Muscle layer of duodenum (tissue), 2 donors: Measurements from ENCODE around the gene RHOH.

Source experiments
- H3K27ac ChIP-seq: one replicate; pipeline ENCODE4 v1.7.0; 2013; ENCODE audit warnings: mild to moderate bottlenecking, low read length
- H3K27me3 ChIP-seq: one replicate; pipeline ENCODE4 v1.7.0; 2013; ENCODE audit warnings: low read depth, mild to moderate bottlenecking, control low read depth, low read length
- H3K36me3 ChIP-seq, 2 donors: one replicate each; pipeline ENCODE4 v1.7.0; 2013; ENCODE audit warnings: low read length in 2 of 2, control low read depth in 1 of 2, mild to moderate bottlenecking in 1 of 2; ENCODE audit not compliant: insufficient read depth in 2 of 2, control insufficient read depth in 1 of 2
- H3K4me1 ChIP-seq, 2 donors: one replicate each; pipeline ENCODE4 v1.7.0; 2013; ENCODE audit warnings: low read length in 2 of 2, mild to moderate bottlenecking in 2 of 2, control low read depth in 1 of 2, moderate library complexity in 1 of 2; ENCODE audit not compliant: insufficient read depth in 2 of 2, control insufficient read depth in 1 of 2
- H3K4me3 ChIP-seq, 2 donors: one replicate each; pipeline ENCODE4 v1.7.0; 2013; ENCODE audit warnings: low read length in 2 of 2, low read depth in 1 of 2, mild to moderate bottlenecking in 1 of 2
- H3K9me3 ChIP-seq, 2 donors: one replicate each; pipeline ENCODE4 v1.7.0; 2013; ENCODE audit warnings: low read length in 2 of 2, control low read depth in 1 of 2, mild to moderate bottlenecking in 1 of 2; ENCODE audit not compliant: control insufficient read depth in 1 of 2
- donor health status: healthy.

Gene RHOH

DNA sequence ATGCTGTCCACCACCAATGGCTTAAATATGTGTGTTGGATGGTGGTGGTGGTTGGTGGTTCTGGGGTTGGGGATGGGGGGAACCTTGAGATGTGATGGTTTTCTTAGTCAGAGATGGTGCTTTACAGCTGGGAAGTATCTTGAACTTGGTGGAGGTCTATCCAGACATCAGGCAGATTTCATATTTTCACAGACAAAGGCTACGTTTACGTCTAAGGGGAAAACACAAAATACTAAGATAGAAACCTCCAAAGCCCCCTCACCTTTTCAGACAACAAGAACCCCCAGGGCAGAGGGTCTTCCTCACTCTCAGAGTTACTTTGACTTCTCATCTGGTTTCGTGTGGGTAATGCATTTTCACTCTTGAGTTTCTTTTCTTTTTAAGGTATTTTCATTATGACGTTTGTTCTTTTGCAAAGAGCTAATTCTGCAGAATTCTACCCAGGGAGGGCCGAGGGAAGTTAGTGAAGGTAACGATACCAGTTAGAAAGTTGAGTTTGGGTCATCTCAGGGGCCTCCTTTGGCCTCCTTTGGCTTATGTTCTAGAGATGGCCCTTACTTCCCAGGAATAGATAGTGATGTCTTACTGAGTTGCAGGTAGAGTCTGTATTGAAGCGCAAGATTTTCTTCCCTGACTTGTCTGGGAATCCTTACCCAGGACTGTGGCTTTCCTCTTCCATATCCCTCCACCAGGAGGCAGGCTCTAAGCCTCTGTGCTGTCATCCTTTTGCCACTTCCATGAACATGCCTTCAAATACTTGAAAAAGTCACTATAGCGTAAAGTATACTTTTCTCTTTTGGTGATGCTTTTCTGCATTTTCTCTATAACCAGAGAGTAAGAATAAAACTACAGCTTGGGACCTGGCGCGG is 31.9 kb downstream of the RHOH start:
- no peaks in the 10 kb centered on the region for H3K27me3 ChIP-seq
- H3K9me3 ChIP-seq: no peaks in the 10 kb centered on the region
- H3K36me3 ChIP-seq: no peaks in the 10 kb centered on the region
- no peak overlapping the region for H3K4me3 ChIP-seq
- H3K4me1 ChIP-seq: no peaks in the 10 kb centered on the region
- H3K27ac ChIP-seq: no peak overlapping the region

DNA sequence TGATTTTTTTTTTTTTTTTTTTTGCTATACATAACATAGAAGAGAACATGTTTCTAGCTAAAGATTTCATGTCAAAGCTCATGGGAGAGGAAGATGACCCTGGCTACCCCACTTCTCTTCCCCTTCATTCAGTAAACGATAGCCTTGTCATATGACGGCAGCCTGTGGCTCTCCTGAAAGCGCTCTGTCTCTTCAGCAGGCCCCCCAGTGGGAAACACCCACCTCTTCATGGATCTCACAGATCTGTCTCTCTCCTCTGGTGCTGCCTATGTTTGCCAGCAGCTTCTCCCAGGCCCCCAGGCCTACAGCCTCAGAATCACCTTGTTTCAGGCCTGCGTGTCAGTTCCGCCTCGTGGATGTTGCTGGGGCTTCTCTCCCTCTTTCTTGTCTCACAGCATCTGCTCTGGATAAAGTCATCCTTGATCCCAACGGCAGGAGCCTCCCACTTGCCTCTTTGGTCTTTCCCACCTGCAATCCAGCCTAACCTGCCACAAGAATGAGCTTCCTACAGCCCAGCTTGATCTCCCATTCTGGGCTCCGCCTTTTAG is 34.6 kb downstream of the RHOH start:
- Histone ChIP-seq H3K27ac (no peak overlapping the region), H3K36me3 (no peaks in the 10 kb centered on the region), H3K4me1 (no peaks in the 10 kb centered on the region), H3K4me3 (no peak overlapping the region), H3K9me3 (no peaks in the 10 kb centered on the region), H3K27me3 (no peaks in the 10 kb centered on the region)

- no peaks in the 10 kb centered on the region for H3K27me3 ChIP-seq
- H3K27ac ChIP-seq: no peak overlapping the region
- H3K4me3 ChIP-seq: no peak overlapping the region
- H3K4me1 ChIP-seq: no peaks in the 10 kb centered on the region
- no peaks in the 10 kb centered on the region for H3K36me3 ChIP-seq
- H3K9me3 ChIP-seq: no peaks in the 10 kb centered on the region
Measured at GRCh38 chr4:40232610-40233009, 35.8 kb downstream of the RHOH start.

- no peaks in the 10 kb centered on the region for H3K4me1 ChIP-seq
- no peaks in the 10 kb centered on the region for H3K9me3 ChIP-seq
- H3K27me3 ChIP-seq: no peaks in the 10 kb centered on the region
- no peak overlapping the region for H3K27ac ChIP-seq
- H3K36me3 ChIP-seq: no peaks in the 10 kb centered on the region
- H3K4me3 ChIP-seq: no peak overlapping the region
Measured at GRCh38 chr4:40233227-40233626, 36.4 kb downstream of the RHOH start.

GRCh38 chr4:40234519-40235039 is 37.7 kb downstream of the RHOH start:
- Histone ChIP-seq H3K4me1 (no peaks in the 10 kb centered on the region), H3K4me3 (no peak overlapping the region), H3K36me3 (no peaks in the 10 kb centered on the region), H3K27me3 (no peaks in the 10 kb centered on the region), H3K27ac (no peak overlapping the region), H3K9me3 (no peaks in the 10 kb centered on the region)

- H3K27ac ChIP-seq: no peak overlapping the region
- no peak overlapping the region for H3K4me3 ChIP-seq
- no peaks in the 10 kb centered on the region for H3K4me1 ChIP-seq
- H3K9me3 ChIP-seq: no peaks in the 10 kb centered on the region
- no peaks in the 10 kb centered on the region for H3K36me3 ChIP-seq
- H3K27me3 ChIP-seq: no peaks in the 10 kb centered on the region
Measured at GRCh38 chr4:40238008-40238699, 41.3 kb downstream of the RHOH start.

DNA sequence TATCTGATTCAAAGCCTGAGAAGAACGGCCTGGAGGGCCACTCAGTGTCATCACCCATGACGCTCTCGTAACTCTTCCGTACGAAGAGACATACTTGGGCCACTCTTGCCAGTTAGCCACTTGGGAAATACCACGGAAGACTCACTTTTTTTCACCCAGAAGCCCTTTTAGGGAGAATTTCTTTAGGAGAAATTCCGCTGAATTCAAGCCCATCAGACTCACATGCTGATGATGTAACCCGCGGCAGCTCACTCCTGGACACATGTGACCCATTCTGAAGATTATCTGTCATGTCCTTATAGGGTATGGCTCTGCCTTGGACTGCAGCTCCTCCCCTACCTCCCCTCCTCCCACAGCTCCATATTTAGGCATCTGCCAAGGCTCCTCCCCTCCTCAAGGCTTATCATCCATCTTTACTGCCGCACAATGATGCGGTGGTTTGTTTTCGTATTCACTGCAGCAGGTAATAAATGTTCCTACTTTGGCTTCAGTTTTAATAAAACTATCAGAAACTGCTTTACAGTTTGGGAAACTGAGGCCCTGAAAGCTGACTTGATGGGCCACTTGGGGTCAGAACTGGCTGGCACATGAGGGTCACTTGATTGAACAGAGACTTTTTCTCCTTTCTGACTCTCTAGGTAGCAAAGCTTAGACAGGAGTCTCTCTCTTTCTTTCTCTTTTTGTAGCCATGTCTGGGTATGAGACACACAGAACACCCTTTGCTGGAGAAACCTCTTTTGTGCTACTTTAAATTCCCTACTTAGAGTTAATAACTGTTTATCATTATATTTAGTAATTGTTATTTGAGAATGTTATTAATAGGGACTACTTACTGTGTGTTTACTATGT is 42.1 kb downstream of the RHOH start:
- H3K4me1 ChIP-seq: no peaks in the 10 kb centered on the region
- H3K9me3 ChIP-seq: no peaks in the 10 kb centered on the region
- no peaks in the 10 kb centered on the region for H3K27me3 ChIP-seq
- H3K27ac ChIP-seq: no peak overlapping the region
- H3K4me3 ChIP-seq: no peak overlapping the region
- H3K36me3 ChIP-seq: no peaks in the 10 kb centered on the region

- H3K4me1 ChIP-seq: no peaks in the 10 kb centered on the region
- no peak overlapping the region for H3K4me3 ChIP-seq
- no peak overlapping the region for H3K27ac ChIP-seq
Measured at GRCh38 chr4:40240040-40240653, 43.3 kb downstream of the RHOH start.

DNA sequence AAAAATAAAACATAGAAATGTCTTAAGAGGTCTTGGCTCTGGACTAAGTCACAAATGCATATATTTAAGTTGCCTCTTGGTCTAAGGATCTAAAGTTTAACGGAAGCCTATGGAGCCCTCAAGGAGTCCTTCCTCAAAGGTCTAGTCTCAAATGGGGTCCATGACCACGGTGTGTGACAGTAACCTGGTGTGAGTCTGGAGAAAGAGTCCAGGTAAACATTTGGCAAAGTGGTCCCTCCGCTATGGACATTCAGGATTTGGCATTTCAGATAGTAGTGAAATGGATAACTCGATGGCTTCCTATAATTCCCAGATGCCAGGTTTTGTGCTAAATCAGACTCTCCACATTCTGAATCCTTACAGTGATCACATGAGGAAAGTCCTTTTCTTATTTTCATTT is 44.2 kb downstream of the RHOH start:
- Histone ChIP-seq H3K36me3 (no peaks in the 10 kb centered on the region), H3K27ac (no peak overlapping the region), H3K4me1 (no peaks in the 10 kb centered on the region), H3K9me3 (no peaks in the 10 kb centered on the region), H3K27me3 (no peaks in the 10 kb centered on the region), H3K4me3 (no peak overlapping the region)

More at GRCh38 chr4:40240040-40240653, 43.3 kb downstream of the RHOH start:
- Histone ChIP-seq H3K27me3 (no peaks in the 10 kb centered on the region), H3K36me3 (no peaks in the 10 kb centered on the region), H3K9me3 (no peaks in the 10 kb centered on the region)

- Histone ChIP-seq H3K9me3 (no peaks in the 10 kb centered on the region), H3K27me3 (no peaks in the 10 kb centered on the region), H3K36me3 (no peaks in the 10 kb centered on the region), H3K4me3 (no peak overlapping the region), H3K27ac (no peak overlapping the region), H3K4me1 (no peaks in the 10 kb centered on the region)
Measured at GRCh38 chr4:40241941-40242340, 45.1 kb downstream of the RHOH start.
